Activated CD4-positive, alpha-beta T cell treated with anti-CD3 and anti-CD28 coated beads, Interleukin-2, amount 10 ng/mL, durations not matched to agents 7 days and 5 days (primary cell): Measurements from ENCODE around the gene CYP4F3. TPM values are rescaled to one million over a fixed set of nuclear protein-coding genes. Genes with fewer than 3 reads are reported as not detected.

Experiments
- CTCF ChIA-PET: fragments of 350-600 bp; sonication (Branson Sonifier 250); formaldehyde crosslinking; loops from one replicate; lab custom pipeline; 2021; ENCODE audit warnings: antibody characterized with exemption; lab: Charles Lee
- POLR2A ChIA-PET: fragments of 350-600 bp; sonication (Branson Sonifier 250); formaldehyde crosslinking; loops from one replicate; lab custom pipeline; 2021; ENCODE audit warnings: antibody characterized with exemption; lab: Charles Lee
- DNase-seq: peaks from one replicate; pipeline ENCODE4 v3.0.0-alpha.2; 2020
- H3K27ac Mint-ChIP-seq: one replicate; pipeline ENCODE4 v1.8.0; 2021; ENCODE audit warnings: mild to moderate bottlenecking, moderate library complexity, mixed read lengths
- H3K27me3 Mint-ChIP-seq: one replicate; pipeline ENCODE4 v1.8.0; 2021; ENCODE audit warnings: mixed read lengths
- H3K36me3 Mint-ChIP-seq: one replicate; pipeline ENCODE4 v1.8.0; 2021; ENCODE audit warnings: low read depth, mixed read lengths
- H3K4me1 Mint-ChIP-seq: one replicate; pipeline ENCODE4 v1.8.0; 2021; ENCODE audit warnings: mixed read lengths
- H3K4me3 Mint-ChIP-seq: one replicate; pipeline ENCODE4 v1.8.0; 2021; ENCODE audit warnings: mild to moderate bottlenecking, moderate library complexity, mixed read lengths
- H3K9me3 Mint-ChIP-seq: one replicate; pipeline ENCODE4 v1.8.0; 2021; ENCODE audit warnings: mixed read lengths
- total RNA-seq, 2 experiments: library from RNA; stranded (reverse); gene quantifications; one replicate each; pipeline ENCODE4 v1.2.3, GENCODE V29; 2021

The CYP4F3 gene
- total RNA-seq, 2 experiments from 2014 or later = 0.15 to 0.23 TPM

DNA sequence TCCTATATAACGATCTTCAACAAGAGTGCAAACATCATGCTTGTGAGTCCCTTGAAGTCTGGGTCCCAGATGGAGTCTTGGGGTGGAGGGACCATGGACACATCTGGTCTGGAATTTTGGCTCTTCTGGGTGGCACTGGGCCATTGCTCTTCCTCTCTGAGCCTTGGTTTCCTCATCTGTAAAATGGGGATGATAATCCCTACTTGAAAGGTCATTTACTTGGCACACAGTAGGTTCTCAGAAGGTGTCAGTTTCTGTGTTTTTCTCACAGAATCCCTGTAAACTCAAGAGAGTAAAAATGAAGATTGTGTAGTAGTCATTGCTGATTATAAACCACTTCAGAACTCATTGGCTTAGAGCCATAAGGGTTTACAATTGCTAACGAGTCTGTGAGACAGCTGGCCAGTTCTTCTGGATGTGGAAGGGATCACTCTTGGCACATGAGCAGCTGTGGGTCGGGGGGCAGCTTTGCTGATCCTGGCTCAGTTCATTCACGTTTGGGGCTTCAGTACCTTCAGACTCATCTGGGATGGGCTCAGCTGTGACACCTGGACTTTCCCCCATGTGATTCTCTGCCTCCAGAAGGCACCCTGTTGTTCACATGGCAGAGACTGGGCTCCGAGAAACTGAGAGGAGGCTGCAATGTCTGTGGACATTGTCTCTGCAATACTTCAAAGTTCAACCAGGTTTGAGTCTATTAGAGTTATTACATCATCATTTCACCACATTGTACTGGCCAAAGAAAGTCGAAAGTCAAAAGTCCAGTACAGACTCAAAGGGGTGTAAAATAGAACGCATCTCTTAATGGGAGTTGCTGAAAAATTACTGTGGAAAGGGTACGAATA lies 40.0 kb downstream of the CYP4F3 start:
- Mint-ChIP-seq H3K9me3 (peaks cover 4% of the 10 kb centered on the region), H3K4me1 (no peaks in the 10 kb centered on the region), H3K4me3 (no peak overlapping the region), H3K27me3 (no peaks in the 10 kb centered on the region), H3K27ac (no peak overlapping the region), H3K36me3 (no peaks in the 10 kb centered on the region)
- ChIA-PET CTCF (no interaction called here), POLR2A (no interaction called here)
- DNase-seq = no peak

DNA sequence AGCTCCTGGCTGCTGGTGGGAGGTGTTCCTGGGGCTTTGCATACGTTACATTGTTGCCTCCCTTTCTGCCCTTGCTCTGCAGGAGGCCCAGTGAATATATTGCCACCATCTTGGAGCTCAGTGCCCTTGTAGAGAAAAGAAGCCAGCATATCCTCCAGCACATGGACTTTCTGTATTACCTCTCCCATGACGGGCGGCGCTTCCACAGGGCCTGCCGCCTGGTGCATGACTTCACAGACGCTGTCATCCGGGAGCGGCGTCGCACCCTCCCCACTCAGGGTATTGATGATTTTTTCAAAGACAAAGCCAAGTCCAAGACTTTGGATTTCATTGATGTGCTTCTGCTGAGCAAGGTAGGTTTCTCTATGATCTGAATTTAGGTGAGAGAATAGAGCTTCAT lies 42.7 kb downstream of the CYP4F3 start:
- Mint-ChIP-seq H3K4me1 (no peaks in the 10 kb centered on the region), H3K27ac (no peak overlapping the region), H3K36me3 (no peaks in the 10 kb centered on the region), H3K4me3 (no peak overlapping the region), H3K27me3 (peaks cover 3% of the 10 kb centered on the region), H3K9me3 (no peaks in the 10 kb centered on the region)
- ChIA-PET CTCF (interaction anchor here (0.6 kb wide), 1 partner anchor 362 kb away, joined by 3 read pairs; no protein-coding TSS in a partner anchor), POLR2A (no interaction called here)
- DNase-seq = no peak

DNA sequence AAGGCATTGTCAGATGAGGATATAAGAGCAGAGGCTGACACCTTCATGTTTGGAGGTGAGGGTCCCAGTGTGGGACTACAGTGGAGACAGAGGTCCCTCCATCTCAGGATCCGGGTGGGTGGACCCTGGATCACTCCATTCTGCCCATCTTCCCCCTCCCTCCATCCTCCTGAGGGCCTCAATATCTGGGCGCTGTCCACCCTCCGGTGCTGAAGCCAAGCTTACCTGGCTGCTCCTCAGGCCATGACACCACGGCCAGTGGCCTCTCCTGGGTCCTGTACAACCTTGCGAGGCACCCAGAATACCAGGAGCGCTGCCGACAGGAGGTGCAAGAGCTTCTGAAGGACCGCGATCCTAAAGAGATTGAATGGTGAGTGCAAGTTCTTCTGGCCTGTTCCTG lies 44.1 kb downstream of the CYP4F3 start:
- Mint-ChIP-seq H3K9me3 (no peaks in the 10 kb centered on the region), H3K4me3 (no peak overlapping the region), H3K27ac (no peak overlapping the region), H3K27me3 (peaks cover 7% of the 10 kb centered on the region), H3K4me1 (no peaks in the 10 kb centered on the region), H3K36me3 (no peaks in the 10 kb centered on the region)
- POLR2A ChIA-PET = no interaction called here
- CTCF ChIA-PET = no interaction called here
- DNase-seq = peak; percentile 22

- no peak for DNase-seq
- Mint-ChIP-seq H3K27ac (no peak overlapping the region), H3K4me1 (no peaks in the 10 kb centered on the region), H3K27me3 (peaks cover 12% of the 10 kb centered on the region), H3K9me3 (no peaks in the 10 kb centered on the region), H3K36me3 (no peaks in the 10 kb centered on the region), H3K4me3 (no peak overlapping the region)
- POLR2A ChIA-PET = no interaction called here
- CTCF ChIA-PET = no interaction called here
Measured at GRCh38 chr19:15696654-15697194, 56.0 kb downstream of the CYP4F3 start.

GRCh38 chr19:15701757-15702533 lies 61.2 kb downstream of the CYP4F3 start:
- CTCF ChIA-PET = interaction anchor here (0.5 to 0.7 kb wide), 2 partner anchors 18 to 753 kb away, joined by 3 to 4 read pairs; no protein-coding TSS in a partner anchor
- Mint-ChIP-seq H3K27ac (no peak overlapping the region), H3K27me3 (peaks cover 16% of the 10 kb centered on the region), H3K4me1 (no peaks in the 10 kb centered on the region), H3K4me3 (no peak overlapping the region), H3K36me3 (no peaks in the 10 kb centered on the region), H3K9me3 (no peaks in the 10 kb centered on the region)
- POLR2A ChIA-PET = no interaction called here
- no peak for DNase-seq

DNA sequence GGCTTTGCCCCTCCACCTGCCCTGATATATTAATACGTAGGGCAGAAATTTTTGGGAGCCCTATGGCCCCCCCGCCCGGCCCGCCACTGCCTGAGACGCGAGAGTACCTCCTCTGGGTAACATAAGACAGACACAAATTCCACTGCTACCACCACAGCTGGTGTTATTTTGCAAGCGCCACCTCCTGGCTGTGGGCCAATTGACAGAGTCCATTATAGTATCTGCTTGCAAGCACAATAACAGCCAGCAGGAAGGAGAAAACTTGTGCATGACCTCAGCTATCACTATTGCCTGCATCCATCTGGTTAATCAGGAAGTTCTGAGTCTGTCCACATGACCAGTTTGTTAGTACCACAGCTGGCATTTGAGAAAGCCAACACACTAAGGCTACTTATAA lies 61.8 kb downstream of the CYP4F3 start:
- Mint-ChIP-seq H3K9me3 (no peaks in the 10 kb centered on the region), H3K27me3 (peaks cover 16% of the 10 kb centered on the region), H3K27ac (no peak overlapping the region), H3K4me3 (no peak overlapping the region), H3K4me1 (no peaks in the 10 kb centered on the region), H3K36me3 (no peaks in the 10 kb centered on the region)
- DNase-seq = peak; percentile 29
- CTCF ChIA-PET = interaction anchor here (0.5 to 0.7 kb wide), 2 partner anchors 17 to 753 kb away, joined by 3 to 4 read pairs; no protein-coding TSS in a partner anchor
- POLR2A ChIA-PET = no interaction called here

Other genes with a start within 250 kb of the CYP4F3 start
- gene AKAP8L, start 221.9 kb upstream of the CYP4F3 start, total RNA-seq = 10 to 100 TPM; 84.3 to 96.7 TPM
- gene WIZ, start 190.9 kb upstream of the CYP4F3 start, total RNA-seq = 10 to 100 TPM; 28.7 to 31.6 TPM
- gene RASAL3, start 176.4 kb upstream of the CYP4F3 start, total RNA-seq = 100 to 1,000 TPM; 120 to 123 TPM
- under 1 TPM in 1 of 2 experiments, not detected in 1; 0.08 TPM for gene PGLYRP2, start 161.4 kb upstream of the CYP4F3 start, total RNA-seq
- gene CYP4F22, start 132.4 kb upstream of the CYP4F3 start, total RNA-seq = under 1 TPM; 0.67 to 0.87 TPM
- gene CYP4F8, start 25.7 kb upstream of the CYP4F3 start, total RNA-seq = not detected
- gene CYP4F12, start 32.2 kb downstream of the CYP4F3 start, total RNA-seq = under 1 TPM in 1 of 2 experiments, not detected in 1; 0.10 TPM
- gene OR10H2, start 87.1 kb downstream of the CYP4F3 start, total RNA-seq = not detected
- not detected for gene OR10H3, start 97.1 kb downstream of the CYP4F3 start, total RNA-seq
- gene OR10H5, start 146.8 kb downstream of the CYP4F3 start, total RNA-seq = not detected
- gene OR10H1, start 174.8 kb downstream of the CYP4F3 start, total RNA-seq = not detected